GM12891 (cell line): Measurements from ENCODE around the gene SHROOM3.

Source experiments
- POLR2A ChIP-seq: IDR thresholded peaks from 2 replicates; pipeline ENCODE4 v1.6.1; 2011; ENCODE audit warnings: low read depth, low read length, control low read depth
- SPI1 ChIP-seq: IDR thresholded peaks from 2 replicates; pipeline ENCODE4 v1.6.1; 2011; ENCODE audit warnings: low read depth, low read length, control low read depth

GRCh38 chr4:76623217-76624045 is 188.4 kb downstream of the SHROOM3 start:
- TF ChIP-seq SPI1 (no peak), POLR2A (no peak)
